GM18517 (cell line): Measurements from ENCODE around the gene CMPK2.

Experiments
- ATAC-seq: cut with Tn5 transposase; IDR thresholded peaks from one replicate; pipeline ENCODE4 v1.9.1; 2021; ENCODE audit warnings: mild to moderate bottlenecking, moderate library complexity; ENCODE audit not compliant: unreplicated experiment

CMPK2 gene

DNA sequence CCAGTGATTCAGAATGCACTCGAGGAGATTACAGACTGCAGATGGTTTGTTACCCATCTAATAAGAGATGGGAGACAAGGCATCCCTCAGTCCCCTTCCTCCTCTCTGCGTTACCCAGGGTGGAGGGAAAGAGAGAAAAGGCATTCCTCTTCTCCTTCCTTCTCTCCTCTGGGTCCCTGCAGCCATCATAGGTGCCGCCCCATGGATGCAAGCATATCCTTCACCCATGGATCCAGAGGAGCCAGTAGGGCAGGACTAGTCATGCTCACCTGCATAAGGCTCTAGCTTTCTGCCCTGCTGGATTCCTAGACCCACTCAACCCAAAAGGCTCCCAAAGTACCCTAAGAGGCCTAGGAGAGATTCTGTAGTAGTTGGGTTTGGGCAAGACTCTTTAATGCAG is 20.4 kb downstream of the CMPK2 start:
- ATAC-seq, result no peak

DNA sequence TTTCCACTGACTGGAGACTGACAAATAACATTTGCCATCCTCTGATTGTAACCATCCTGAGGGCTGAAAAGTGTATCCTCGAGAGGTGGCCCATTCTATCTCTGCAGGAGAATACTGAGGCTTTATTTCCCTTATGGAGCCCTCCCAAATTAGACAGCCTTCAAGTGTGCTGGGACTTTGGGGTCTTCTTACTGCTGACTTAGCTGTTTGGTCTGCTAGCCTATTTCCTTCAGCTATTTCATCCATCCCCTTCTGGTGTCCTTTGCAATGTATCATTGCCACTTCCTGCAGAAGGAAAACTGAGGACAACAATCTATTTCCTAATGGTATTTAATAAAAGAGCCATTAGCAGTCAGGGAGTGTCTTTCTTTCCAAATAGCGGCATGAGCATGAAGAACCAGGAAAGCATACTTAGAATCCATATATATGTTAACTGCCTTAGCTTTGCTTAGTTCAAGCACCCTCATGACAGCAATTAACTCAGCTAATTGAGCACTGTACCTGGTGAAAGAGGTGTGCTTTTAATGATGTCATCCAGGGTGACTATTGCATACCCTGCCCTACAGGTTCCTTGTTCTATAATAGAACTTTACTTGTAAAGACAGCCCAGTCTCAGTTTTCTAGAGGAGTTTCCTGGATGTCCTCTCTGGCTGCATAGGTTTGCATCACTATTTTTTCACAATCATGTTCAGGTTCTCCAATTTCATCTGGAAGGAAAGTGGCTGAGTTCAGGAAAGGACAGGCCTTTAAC is 24.0 kb downstream of the CMPK2 start:
- no peak for ATAC-seq

DNA sequence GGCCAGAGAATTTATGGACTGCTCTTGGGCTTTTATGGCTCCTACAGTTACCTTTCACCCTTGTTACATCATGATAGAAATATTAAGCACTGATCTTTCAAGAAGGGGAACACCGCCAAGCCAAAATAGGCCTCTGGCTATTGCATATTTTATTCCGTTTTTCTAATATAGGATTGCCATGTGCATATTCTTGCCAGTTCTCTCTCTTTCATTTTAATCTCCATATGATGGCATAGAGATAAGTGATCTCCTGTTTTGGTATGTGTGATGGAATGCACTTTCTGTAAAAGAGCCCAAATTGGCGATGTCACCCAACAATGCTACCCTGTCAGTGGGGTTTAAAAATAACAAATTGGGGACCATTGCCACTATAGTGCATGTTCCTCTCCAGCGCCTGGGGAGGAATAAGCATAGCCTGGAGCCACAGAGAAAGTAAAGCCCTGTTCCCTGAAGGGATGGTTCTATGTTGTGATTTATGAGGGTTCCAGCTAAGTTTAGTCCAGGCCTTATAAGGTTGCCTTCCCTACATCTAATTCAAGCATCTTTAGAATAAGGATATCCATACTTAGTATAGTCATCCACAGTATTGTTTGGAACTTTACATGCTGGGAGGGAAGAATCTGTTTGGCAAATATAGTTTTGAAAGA is 26.9 kb downstream of the CMPK2 start:
- ATAC-seq, result no peak

DNA sequence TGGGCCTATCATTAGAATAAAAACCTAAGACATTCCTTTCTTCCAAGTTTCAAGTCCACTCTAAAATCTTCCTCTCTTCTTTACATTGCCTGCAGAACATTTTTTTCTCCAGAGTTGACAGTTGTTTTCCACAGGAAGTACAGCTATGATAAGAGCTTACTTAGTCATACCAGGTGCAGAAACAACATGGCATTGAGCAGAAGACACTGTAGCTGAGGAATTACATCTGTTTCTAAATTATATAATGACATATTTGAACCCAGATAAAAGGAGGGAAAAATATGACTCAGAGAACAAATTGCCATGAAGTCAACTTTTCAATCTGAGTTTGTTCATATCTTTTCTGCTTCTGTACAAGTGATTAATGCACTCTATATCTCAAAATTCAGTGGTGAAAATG is 30.2 kb downstream of the CMPK2 start:
- no peak for ATAC-seq

DNA sequence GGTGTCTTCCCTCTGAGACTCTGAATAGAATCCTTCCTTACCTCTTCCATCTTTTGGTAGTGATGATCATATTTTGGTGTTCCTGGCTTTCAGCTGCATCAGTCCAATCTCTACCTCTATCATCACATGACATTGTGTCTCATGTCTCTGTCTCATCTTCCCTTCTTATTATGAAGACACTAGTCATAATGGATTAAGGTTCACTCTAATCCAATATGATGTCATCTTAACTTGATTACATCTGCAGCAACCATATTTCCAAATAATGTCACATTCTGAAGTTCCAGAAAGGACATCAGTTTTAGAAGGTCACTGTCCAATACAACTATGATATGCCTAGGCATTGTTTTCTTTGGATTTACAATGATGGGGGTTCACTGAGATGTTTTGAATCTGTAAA is 31.5 kb downstream of the CMPK2 start:
- no peak for ATAC-seq

DNA sequence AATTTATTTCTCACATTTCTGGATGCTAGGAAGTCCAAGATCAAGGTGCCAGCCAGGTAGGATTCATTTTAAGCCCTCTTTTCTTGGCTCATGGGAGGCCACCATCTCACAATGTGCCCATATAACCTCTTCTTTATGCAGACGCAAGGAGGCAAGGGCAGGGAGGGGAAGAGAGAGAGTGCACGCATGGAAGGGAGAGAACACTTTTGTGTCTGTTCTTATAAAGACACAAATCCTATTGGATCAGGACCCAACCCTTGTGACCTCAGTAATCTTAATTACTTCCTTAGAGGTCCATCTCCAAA is 32.5 kb downstream of the CMPK2 start:
- ATAC-seq, result no peak

DNA sequence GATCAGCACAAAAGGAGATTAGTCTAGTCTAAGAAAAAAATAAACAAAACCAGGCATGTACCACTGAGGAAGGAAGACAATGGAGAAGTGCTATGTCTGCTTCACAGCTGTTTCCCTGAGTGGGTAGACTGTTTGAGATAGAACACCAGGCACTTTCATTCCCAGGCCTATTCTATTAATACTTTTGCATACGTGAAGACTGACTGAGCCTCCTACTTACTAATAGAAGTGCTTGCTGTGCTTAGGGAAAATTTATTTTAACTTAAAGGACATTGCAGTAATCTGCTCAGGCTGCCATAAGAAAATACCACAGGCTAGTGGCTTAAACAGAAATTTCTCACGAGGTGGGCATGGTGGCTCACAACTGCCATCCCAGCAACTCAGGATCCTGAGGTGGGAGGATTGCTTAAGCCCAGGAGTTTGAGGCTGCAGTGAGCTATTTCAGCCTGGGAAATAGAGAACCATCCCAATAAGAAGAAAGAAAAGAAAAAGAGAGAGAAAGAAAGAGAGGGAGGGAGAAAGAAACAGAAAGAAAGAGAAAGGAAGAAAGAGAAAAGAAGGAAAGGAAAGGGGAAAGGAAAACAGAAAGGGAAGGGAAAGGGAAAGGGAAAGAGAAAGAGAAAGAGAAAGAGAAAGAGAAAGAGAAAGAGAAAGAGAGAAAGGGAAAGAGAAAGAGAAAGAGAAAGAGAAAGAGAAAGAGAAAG is 33.0 kb downstream of the CMPK2 start:
- no peak for ATAC-seq

DNA sequence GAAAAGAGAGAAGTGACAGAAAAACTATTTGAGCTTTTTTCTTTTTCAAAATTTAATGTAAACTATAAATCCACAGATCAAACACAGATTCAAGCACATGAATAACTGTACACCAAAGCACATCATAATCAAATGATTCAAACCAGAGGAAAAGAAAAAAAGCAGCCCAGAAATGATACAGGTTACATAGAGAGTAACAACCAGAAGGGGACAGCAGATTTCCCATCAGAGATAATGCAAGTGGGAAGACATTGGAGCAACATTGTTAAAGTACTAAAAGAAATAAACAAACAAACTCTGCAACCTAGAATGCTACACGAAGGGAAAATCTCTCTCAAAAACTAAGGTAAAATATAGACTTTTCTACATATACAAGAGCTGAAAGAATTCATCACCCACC is 34.5 kb downstream of the CMPK2 start:
- no peak for ATAC-seq

DNA sequence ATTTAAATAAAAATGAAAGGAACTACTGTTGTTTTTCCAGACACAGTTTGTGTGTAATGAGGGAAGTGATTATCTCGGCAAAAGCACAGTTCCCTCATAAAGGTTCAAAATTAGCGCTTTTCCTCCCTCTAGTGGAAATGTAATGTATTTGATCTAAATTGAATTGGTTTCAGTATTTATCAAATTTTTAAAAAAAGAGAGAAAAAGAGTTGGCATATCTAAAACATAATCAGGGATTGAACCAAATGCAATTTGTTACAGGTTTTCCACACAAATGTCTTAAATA is 37.5 kb downstream of the CMPK2 start:
- no peak for ATAC-seq

DNA sequence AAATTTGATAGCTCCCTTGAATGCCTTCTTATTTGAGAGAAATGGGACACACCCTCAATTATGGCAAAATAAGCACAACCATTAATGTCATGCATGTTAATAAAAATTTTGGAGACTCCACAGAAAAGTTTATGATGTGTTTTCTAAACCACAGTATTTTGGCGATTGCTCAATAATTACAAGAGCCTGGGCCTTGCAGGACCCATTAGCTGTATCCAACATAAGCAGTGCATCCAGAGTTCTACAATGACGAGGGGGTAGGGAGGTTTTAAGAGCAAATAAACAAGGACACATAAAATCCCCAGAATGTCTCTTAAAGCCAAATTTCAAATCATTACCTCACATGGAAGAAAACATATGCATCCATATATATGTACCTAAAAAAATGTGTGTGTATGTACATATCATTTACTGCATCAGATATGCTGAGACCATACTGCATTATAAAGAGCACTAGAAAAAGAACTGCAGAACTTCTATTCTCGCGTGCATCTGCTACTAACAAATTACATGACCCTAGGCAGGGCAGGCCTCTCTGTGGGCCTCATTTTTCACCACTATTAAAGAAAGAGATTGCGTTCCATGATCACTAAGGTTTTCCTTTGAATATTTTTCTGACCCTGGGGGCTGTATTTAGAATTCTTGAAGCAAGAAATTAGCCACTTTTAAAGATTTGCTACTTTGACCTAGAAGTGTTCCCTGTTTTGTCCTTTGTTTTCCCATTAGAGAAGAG is 38.0 kb downstream of the CMPK2 start:
- ATAC-seq, result no peak

DNA sequence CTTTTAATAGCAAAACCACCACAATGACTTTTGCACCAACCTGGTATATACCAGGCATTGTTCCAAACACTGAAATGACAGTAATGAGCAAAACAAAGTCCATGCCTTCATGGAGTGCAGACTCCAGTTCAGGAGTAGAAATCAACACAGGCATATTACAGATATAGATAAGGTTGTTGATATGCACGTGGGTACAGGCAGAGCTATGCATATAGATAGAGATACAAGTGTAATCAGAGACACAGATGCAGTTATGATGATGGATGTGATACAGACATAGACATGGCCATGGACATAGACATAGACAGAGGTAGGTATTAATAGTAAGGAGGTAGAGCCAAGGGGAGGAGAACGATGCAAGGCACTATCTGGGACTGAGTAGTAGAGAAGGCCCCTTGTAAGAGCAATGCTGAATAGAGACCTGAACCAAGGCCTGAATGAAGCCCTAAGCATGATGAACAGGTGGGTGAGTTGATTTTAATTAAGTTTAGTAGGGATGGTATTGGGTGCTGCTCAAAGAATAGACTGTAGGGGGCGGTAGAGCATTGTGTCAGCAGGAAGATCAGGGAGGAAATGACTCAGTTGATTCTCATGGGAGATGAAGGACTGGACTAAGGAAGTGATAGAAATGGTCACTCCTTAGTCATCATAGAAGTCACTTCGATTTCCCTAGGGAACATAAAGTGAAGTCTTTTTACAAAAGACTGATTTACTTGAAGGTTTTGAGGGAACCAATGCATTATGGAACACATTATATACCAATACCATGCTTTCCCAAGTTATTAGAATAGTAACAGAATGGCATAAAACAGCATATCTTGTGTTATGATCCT is 39.4 kb downstream of the CMPK2 start:
- peak; percentile 97 for ATAC-seq

DNA sequence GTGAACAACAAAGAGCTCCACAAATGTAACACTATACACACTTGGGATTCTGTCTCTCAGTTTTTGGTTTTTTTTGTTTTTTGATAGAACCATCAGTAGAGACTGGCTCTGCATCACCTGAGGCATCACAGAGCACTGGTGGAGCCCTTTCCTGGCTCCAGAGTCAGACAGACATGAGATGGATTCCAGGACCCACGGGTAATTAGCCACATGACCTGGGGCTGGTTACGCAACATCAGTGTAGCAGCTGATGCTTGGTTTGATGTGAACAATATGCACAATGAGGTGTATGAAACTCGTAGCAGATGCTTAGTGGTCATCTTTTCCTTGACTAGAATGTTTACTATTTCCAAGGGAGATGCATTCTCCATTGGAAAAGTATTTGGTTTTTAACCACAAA is 40.7 kb downstream of the CMPK2 start:
- ATAC-seq, result no peak

DNA sequence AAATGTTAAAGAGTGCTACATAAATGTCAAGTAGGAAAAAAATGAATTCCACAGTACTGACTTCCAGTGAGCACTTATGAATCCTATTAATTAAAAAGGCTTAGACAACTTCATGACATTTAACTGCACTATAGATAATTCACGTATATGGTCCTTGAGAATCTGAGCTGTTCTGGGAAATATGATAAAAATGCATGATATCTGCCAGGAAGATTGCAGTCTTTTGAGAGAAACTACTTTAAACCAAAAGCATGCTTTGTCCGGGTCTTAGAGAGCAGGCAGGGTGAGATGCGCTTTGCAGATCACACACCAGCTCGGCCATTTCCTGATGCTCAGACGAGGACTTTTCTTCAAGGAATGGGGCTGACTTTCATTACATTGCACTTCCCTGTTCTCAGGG is 42.6 kb downstream of the CMPK2 start:
- ATAC-seq, result no peak

DNA sequence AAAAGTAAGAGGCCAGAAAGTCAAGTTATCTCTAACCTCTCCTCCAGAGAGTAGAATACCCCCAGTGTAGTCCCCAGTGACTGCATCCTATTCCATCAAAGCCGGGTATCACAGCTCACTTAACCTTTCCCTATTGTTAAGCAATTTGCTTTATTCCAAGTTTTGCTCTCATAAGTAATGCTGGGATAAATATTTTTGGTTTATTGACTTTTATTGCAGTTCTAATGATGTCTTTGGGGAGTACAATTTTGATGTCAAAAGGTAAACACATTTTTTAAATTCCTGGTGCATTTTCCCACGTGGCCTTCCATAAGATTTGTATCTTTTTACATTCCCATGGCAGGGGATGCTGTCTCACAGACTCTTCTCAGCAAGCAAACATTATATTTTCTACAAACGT is 43.3 kb downstream of the CMPK2 start:
- no peak for ATAC-seq

DNA sequence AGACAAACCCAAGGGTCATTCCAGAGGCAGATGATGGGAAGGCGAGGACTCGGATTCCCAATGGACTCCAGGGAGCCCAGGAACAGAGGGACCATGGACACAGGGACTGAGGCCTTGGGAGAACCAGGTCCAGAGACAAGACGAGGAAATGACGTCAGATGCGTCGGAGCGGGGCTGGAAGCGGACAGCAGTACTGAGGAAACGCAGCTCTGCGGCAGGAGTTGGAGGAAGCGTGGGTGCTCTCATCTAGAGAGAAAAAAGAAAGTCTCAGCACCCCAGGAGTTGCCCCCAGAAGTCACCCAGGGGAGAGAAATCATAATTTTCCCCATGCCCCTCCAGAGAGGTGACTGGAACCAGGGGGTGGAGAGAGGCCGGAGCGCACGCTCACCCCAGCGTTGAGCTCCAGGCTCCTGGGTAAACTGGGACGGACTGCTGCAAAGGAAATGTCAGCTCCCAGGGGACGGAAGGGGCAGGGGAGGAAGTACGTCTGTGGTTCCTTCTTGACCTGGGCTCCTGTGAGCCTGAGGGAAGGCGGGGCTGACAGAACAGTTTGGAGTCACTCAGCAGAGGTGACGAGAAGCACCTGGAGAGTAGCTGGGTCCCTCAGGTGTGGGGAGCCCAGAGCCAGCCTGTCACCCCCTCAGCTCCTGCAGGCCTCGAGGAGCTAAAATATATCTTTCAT is 44.7 kb downstream of the CMPK2 start:
- no peak for ATAC-seq

DNA sequence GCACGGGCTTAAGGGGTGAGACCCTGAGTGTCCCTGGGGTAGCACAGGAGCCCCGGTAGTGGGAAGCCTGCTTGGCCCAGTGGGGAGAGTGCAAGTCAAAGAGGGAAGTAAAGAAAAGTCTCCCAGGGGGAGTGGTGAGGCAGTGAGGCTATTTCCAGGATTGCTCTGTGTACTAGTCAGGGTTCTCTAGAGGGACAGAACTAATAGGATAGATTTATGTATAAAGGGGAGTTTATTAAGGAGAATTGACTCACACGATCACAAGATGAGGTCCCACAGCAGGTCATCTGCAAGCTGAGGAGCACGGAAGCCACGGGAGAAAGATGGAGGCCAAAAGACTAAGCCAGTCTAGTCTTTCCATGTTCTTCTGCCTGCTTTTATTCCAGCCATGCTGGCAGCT is 45.5 kb downstream of the CMPK2 start:
- no peak for ATAC-seq

DNA sequence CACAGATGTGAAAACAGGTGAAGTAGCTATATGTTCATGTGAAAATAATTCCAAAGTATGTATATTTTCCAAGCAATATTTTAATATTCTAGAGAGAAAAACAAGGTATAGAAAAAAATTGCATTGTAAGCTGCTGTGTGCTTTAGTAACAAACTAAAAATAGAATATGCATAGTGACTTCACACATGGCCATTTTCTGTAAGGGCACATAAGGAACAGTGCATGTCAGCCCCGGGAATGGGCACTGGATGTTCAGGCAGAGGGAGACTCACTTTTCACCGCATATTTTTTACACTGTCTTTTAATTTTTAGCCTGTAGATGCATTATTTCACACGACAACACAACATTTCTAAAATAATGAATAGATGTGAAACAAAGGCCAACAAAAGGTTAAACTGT is 46.0 kb downstream of the CMPK2 start:
- no peak for ATAC-seq

DNA sequence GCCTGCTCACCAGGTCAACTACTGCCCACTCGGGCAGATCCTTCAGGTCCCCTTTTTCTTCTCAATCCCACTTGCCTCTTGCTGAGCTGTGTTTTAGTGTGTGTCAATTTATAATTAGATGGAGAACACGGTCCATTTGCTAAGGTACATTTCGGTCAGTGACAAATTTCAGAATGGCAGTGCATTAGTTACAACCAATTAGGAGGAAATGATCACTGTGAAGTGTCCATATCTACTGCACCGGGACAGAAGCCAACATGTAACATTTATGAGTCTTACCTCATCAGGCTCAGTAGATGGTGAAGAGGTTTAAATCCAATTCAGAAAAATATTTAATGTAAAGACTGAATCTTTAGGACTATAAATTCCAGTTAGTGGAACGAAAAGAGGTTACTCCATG is 47.7 kb downstream of the CMPK2 start:
- no peak for ATAC-seq

DNA sequence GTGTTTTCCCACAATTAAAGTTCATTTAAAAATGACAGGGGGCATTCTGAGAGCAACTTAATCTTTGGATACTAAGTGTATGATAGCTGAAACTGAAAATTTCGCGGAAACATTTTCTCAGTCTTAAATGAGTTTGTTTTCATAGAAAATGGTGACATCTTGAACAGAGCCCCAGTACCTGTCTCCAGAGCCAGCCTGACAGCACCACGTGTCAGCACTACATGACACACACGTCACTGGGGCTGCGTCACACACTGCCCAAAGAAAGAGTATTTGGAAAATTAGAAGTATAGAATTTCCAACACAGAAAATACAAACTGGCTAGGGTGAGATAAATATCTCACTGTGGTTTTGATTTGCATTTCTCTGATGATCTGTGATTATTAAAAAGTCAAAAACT is 50.8 kb downstream of the CMPK2 start:
- ATAC-seq, result no peak

DNA sequence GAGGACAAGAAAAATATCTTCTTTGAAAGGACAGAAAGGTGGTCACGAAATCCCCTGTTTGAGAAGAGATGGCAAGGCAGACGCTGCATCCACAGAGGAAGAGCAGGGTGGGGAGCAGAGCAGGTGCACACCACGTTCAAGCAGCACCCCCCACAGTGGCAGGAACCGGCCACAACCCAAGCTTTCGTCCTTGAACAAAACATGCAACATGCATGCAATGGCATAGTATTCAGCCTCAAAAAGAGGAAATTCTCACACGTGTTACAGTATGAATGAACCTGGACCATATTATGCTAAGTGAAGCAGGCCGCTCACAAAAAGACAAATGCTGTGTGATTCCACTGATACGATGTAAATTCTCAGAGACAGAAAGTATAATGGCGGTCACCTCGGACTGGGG is 51.4 kb downstream of the CMPK2 start:
- ATAC-seq, result no peak

DNA sequence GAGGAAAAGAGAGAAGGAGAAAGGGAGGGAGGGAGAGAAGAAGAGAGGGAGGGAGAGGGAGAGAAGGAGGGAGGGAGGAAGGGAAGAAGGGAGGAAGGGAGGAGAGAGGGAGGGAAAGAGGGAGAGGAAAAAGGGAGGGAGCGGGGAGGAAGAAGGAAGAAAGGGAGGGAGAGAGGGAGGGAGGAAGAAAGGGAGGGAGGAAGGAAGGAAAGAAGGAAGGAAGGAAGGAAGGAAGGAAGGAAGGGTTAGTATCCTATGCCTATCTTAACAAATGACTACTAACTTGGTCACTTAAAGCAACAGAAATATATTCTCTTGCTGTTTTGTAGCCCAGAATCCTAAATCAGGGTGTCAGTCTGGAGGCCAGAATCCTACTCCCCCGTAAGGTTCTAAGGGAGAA is 52.1 kb downstream of the CMPK2 start:
- ATAC-seq, result no peak
